GM04504 (cell line): Measurements from ENCODE around the gene SHANK2.

Source experiments
- DNase-seq: peaks from one replicate; pipeline ENCODE4 v3.0.0-alpha.2; 2012; ENCODE audit warnings: low read depth

Gene SHANK2

DNA sequence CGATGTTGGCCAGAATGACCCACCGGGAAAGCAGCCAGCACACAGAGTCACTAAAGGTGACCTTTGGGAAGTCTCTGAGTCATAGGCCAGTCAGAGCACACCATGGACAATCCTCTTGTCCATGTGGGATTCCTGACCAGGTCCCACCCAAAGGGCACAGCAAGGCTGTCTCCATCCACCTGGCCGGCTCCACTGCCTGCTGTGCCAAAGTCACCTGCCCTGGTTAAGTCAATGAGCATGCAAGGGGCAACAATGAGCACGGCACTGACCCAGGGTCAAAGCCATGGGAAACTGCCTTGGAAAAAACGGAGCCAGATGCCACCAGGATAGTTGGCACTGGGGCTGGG is 49.8 kb downstream of the SHANK2 start:
- no peak for DNase-seq
